ENCODE measurements around the gene ACSM2B. TPM values are rescaled to one million over a fixed set of nuclear protein-coding genes. Genes with fewer than 3 reads are reported as not detected.
"Not testable (repeated sequence)": the region's sequence is repeated elsewhere in the genome, so short reads cannot be mapped to it uniquely, and the experiment has no call there.

ACSM2B gene
- total RNA-seq, 4 donors from 2014 or later: 1.3 TPM; not detected in 3

DNA sequence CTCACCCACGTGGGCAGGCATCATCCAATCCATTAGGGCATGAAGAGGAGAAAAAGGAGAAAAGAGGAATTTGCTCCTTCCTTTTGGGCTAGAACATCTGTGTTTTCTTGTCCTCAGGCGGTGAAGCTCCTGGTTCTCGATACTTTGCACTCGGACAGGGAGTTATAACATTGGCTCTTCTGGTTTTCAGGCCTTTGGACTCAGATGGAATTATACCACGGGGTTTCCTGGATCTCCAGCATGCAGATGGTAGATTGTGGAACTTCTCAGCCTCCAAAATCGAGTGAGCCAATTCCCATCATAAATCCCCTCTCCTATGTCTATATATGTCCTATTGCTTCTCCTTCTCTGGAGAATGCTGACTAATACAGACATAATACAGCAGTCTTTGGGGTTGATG, 9.9 kb upstream of the ACSM2B start:
- intact Hi-C loops (cut with DNase I; ENCODE audit: low total_unique reads): not testable (repeated sequence)
- peak overlapping the region in 1 of 2 donors; percentile 85 for H3K27ac ChIP-seq

GRCh38 chr16:20580487-20581259, 4.5 kb upstream of the ACSM2B start:
- H3K36me3 ChIP-seq; H3K4me1 ChIP-seq; H3K4me3 ChIP-seq; H3K27ac ChIP-seq; intact Hi-C loops (cut with DNase I; ENCODE audit: low total_unique reads); H3K9me3 ChIP-seq; H3K27me3 ChIP-seq; DNase-seq: not testable (repeated sequence)

More for the DNA sequence above, 9.9 kb upstream of the ACSM2B start:
- H3K4me3 ChIP-seq, DNase-seq, H3K4me1 ChIP-seq, H3K9me3 ChIP-seq, H3K27me3 ChIP-seq, H3K36me3 ChIP-seq: not testable (repeated sequence)

GRCh38 chr16:20578091-20578490, 1.9 kb upstream of the ACSM2B start:
- H3K4me3 ChIP-seq; intact Hi-C loops (cut with DNase I; ENCODE audit: low total_unique reads); H3K36me3 ChIP-seq; H3K4me1 ChIP-seq; H3K9me3 ChIP-seq; H3K27ac ChIP-seq; H3K27me3 ChIP-seq; DNase-seq: not testable (repeated sequence)

DNA sequence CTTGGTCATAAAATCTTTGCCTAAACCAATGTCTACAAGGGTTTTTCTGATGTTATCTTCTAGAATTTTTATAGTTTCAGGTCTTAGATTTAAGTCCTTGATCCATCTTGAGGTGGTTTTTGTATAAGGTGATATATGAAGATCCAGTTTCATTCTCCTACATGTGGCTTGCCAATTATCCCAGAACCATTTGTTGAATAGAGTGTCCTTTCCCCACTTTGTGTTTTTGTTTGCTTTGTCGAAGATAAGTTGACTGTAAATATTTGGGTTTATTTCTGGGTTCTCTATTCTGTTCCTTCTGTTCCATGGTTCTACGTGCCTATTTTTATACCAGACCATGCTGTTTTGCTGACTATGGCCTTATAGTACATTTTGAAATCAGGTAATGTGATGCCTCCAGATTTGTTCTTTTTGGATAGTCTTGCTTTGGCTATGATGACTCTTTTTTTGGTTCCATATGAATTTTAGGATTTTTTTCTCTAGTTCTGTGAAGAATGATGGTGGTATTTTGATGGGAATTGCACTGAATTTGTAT, 7.0 kb downstream of the ACSM2B start:
- H3K27ac ChIP-seq; H3K27me3 ChIP-seq; H3K36me3 ChIP-seq; DNase-seq; H3K4me3 ChIP-seq; intact Hi-C loops (cut with DNase I; ENCODE audit: low total_unique reads); H3K4me1 ChIP-seq; H3K9me3 ChIP-seq: not testable (repeated sequence)

GRCh38 chr16:20568404-20568803, 7.8 kb downstream of the ACSM2B start:
- Histone ChIP-seq H3K4me3 (no peak overlapping the region), H3K27me3 (no peaks in the 10 kb centered on the region), H3K36me3 (no peaks in the 10 kb centered on the region), H3K4me1 (no peaks in the 10 kb centered on the region), H3K27ac (no peak overlapping the region), H3K9me3 (no peaks in the 10 kb centered on the region)
- no peak for DNase-seq
- intact Hi-C loops (cut with DNase I; ENCODE audit: low total_unique reads): no loop called here
- TF ChIP-seq CTCF (IDR thresholded peaks at IDR 0.05): no peak
- no peak for TF ChIP-seq POLR2A (IDR thresholded peaks at IDR 0.05)

- TF ChIP-seq CTCF (IDR thresholded peaks at IDR 0.05): no peak
- no peak for TF ChIP-seq POLR2A (IDR thresholded peaks at IDR 0.05)
- no peaks in the 10 kb centered on the region for H3K4me1 ChIP-seq
- H3K27ac ChIP-seq: no peak overlapping the region
- H3K27me3 ChIP-seq: no peaks in the 10 kb centered on the region
- H3K4me3 ChIP-seq: no peak overlapping the region
- no peak for DNase-seq
- intact Hi-C loops (cut with DNase I; ENCODE audit: low total_unique reads): no loop called here
- H3K36me3 ChIP-seq: no peaks in the 10 kb centered on the region
- no peaks in the 10 kb centered on the region for H3K9me3 ChIP-seq
Observed at GRCh38 chr16:20566864-20567263, 9.3 kb downstream of the ACSM2B start.

DNA sequence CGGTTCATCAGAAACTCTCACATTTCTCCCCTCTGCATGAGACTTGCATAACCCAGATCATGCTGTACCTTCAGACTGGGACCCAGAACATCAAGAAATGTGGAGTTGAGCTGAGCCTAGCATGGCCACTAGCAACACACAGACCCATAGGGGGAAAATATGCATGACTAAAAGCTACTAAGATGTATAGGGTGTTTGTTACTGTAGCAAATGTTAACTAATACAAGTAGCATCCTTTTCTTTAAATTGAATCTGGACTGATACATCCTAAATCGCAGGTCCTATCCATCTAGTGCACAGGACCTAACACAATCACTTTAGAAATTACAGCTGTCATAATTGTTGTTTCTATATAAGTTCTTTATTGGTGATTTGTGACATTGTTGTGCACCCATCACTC, 10.8 kb downstream of the ACSM2B start:
- H3K9me3 ChIP-seq; DNase-seq; H3K36me3 ChIP-seq; intact Hi-C loops (cut with DNase I; ENCODE audit: low total_unique reads); H3K27ac ChIP-seq; H3K4me1 ChIP-seq; H3K4me3 ChIP-seq; H3K27me3 ChIP-seq: not testable (repeated sequence)

DNA sequence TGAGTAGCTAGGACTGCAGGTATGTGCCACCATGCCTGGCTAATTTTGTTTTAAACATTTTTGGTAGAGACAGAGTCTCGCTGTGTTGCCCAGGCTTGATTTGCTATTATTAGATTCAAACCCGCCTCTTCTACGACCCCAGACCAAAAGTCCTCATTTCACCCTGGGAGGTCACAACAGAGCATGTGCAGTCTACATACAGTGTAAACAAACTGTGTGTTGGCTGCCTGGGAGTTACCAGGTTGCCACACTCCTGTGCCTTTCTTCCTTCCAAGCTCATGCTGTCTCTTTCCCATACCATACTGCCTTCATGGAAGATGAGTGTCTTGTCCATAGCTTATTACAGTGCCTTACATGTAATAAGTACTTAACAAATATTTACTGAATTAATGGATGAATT, 11.9 kb downstream of the ACSM2B start:
- H3K9me3 ChIP-seq; intact Hi-C loops (cut with DNase I; ENCODE audit: low total_unique reads); H3K4me3 ChIP-seq; H3K4me1 ChIP-seq; H3K27me3 ChIP-seq; H3K36me3 ChIP-seq; H3K27ac ChIP-seq; DNase-seq: not testable (repeated sequence)

DNA sequence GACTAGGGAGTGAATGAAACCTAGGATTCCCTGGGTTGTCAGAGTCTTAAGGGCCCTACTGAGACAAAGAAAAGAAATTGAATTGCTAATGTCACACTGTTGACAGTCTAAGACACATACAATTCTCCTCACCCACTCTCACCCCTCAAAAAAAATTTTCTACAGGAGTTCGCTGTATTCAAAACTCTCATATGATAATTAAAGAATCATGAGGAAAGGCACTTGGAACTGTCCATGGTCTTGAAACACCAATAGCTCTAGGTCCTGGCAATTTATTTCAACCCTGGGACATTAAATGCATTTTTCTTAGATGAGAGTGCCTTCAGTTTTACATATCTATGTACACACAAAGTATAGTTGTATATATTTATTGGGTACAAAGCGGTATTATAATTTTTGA, 20.5 kb downstream of the ACSM2B start:
- DNase-seq; H3K4me3 ChIP-seq; H3K36me3 ChIP-seq; intact Hi-C loops (cut with DNase I; ENCODE audit: low total_unique reads); H3K27me3 ChIP-seq; H3K4me1 ChIP-seq; H3K9me3 ChIP-seq; H3K27ac ChIP-seq: not testable (repeated sequence)

- H3K4me3 ChIP-seq; H3K36me3 ChIP-seq; intact Hi-C loops (cut with DNase I; ENCODE audit: low total_unique reads); H3K27ac ChIP-seq; H3K27me3 ChIP-seq; H3K4me1 ChIP-seq; DNase-seq; H3K9me3 ChIP-seq: not testable (repeated sequence)
Observed at GRCh38 chr16:20554689-20555088, 21.5 kb downstream of the ACSM2B start.

Measured in uterus (tissue), 4 donors.